Measurements from ENCODE around the gene TFIP11.

The TFIP11 gene

GRCh38 chr22:26466196-26466595 is 46.1 kb downstream of the TFIP11 start:
- ChIA-PET POLR2A (no interaction called here), CTCF (interaction anchor here (0.6 to 10.4 kb wide), 3 partner anchors 68 to 181 kb away, joined by 3 to 267 read pairs (median 195); no protein-coding TSS in a partner anchor)
- Histone ChIP-seq H3K36me3 (ENCODE audit: control insufficient read depth in 2 of 2, insufficient read depth in 1 of 2, low read length in 2 of 2) (peaks cover 35 to 98% of the 10 kb centered on the region in 2 experiments), H3K4me3 (ENCODE audit: low read depth, low read length) (no peak overlapping the region), H3K4me1 (ENCODE audit: control insufficient read depth, insufficient read depth, low read length) (no peaks in the 10 kb centered on the region; the same call in 1 of the 2 replicates), H3K27ac (ENCODE audit: extremely low read depth, low read depth, low read length) (no peak overlapping the region), H3K9me3 (ENCODE audit: control insufficient read depth, insufficient read depth, low read depth, low read length) (no peaks in the 10 kb centered on the region)
- TF ChIP-seq YY2 (tag by site-specific recombination; IDR thresholded peaks at IDR 0.05) (no peak), ZNF138 (tag by site-specific recombination; IDR thresholded peaks at IDR 0.05; ENCODE audit: borderline replicate concordance) (no peak), GLI4 (tag by site-specific recombination; IDR thresholded peaks at IDR 0.05) (no peak), ZNF677 (tag by site-specific recombination; IDR thresholded peaks at IDR 0.05) (no peak), ZNF530 (tag by site-specific recombination; IDR thresholded peaks at IDR 0.05; ENCODE audit: low read depth) (no peak), HOXD13 (CRISPR knock-in tag; IDR thresholded peaks at IDR 0.05; ENCODE audit: borderline replicate concordance) (no peak), ZNF596 (tag by site-specific recombination; IDR thresholded peaks at IDR 0.05) (no peak), ZNF571 (tag by site-specific recombination; IDR thresholded peaks at IDR 0.05) (no peak), KLF7 (tag by site-specific recombination; IDR thresholded peaks at IDR 0.05; ENCODE audit: borderline replicate concordance) (no peak), ZFP37 (tag by site-specific recombination; IDR thresholded peaks at IDR 0.05) (no peak)

DNA sequence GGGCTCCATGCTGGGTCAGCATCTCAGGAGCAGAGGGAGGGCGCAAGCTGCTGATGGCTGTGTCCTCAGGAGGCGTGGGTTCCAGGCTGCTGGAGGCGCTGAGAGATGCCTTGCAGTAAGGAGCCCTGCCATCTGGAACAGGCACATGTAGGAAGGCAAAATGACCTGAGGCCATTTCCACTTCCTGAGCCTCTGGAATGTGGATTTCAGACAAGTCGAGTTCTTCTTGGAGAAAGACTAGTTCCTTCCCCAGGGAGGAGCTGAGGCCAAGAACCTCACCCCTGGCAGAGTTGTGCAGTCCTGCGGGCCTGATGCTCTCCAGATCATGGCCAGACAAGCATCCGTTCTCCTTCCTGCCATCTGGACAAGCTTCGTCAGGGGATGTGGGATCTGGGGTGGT is 48.0 kb downstream of the TFIP11 start:
- no peak overlapping the region for H3K4me3 ChIP-seq (ENCODE audit: low read depth, low read length)
- POLR2A ChIA-PET, result no interaction called here
- no peaks in the 10 kb centered on the region; the same call in 1 of the 2 replicates for H3K4me1 ChIP-seq (ENCODE audit: control insufficient read depth, insufficient read depth, low read length)
- no peak overlapping the region for H3K27ac ChIP-seq (ENCODE audit: extremely low read depth, low read depth, low read length)
- TF ChIP-seq, protein P1, sequence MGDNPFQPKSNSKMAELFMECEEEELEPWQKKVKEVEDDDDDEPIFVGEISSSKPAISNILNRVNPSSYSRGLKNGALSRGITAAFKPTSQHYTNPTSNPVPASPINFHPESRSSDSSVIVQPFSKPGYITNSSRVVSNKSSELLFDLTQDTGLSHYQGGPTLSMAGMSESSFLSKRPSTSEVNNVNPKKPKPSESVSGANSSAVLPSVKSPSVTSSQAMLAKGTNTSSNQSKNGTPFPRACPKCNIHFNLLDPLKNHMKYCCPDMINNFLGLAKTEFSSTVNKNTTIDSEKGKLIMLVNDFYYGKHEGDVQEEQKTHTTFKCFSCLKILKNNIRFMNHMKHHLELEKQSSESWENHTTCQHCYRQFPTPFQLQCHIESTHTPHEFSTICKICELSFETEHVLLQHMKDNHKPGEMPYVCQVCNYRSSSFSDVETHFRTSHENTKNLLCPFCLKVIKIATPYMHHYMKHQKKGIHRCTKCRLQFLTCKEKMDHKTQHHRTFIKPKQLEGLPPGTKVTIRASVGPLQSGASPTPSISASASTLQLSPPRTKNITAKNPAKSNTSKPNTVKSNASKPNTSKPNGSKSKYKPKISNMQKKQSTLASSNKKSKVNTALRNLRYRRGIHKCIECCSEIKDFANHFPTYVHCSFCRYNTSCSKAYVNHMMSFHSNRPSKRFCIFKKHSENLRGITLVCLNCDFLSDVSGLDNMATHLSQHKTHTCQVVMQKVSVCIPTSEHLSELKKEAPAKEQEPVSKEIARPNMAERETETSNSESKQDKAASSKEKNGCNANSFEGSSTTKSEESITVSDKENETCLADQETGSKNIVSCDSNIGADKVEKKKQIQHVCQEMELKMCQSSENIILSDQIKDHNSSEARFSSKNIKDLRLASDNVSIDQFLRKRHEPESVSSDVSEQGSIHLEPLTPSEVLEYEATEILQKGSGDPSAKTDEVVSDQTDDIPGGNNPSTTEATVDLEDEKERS (tag by site-specific recombination; IDR thresholded peaks at IDR 0.05), result no peak
- TF ChIP-seq OSR2 (tag by site-specific recombination; IDR thresholded peaks at IDR 0.05), result no peak
- TF ChIP-seq ZNF501 (tag by site-specific recombination; IDR thresholded peaks at IDR 0.05), result no peak
- TF ChIP-seq ZNF488 (tag by site-specific recombination; IDR thresholded peaks at IDR 0.05), result no peak
- peaks cover 32 to 97% of the 10 kb centered on the region in 2 experiments for H3K36me3 ChIP-seq (ENCODE audit: control insufficient read depth in 2 of 2, insufficient read depth in 1 of 2, low read length in 2 of 2)
- no peaks in the 10 kb centered on the region for H3K9me3 ChIP-seq (ENCODE audit: control insufficient read depth, insufficient read depth, low read depth, low read length)
- CTCF ChIA-PET, result interaction anchor here (0.7 to 10.4 kb wide), 5 partner anchors 12 to 1615 kb away, joined by 3 to 267 read pairs (median 4); no protein-coding TSS in a partner anchor

GRCh38 chr22:26463688-26464087 is 48.6 kb downstream of the TFIP11 start:
- Histone ChIP-seq H3K4me1 (ENCODE audit: control insufficient read depth, insufficient read depth, low read length) (no peaks in the 10 kb centered on the region; the same call in 1 of the 2 replicates), H3K36me3 (ENCODE audit: control insufficient read depth in 2 of 2, insufficient read depth in 1 of 2, low read length in 2 of 2) (peaks cover 26 to 96% of the 10 kb centered on the region in 2 experiments), H3K27ac (ENCODE audit: extremely low read depth, low read depth, low read length) (no peak overlapping the region), H3K9me3 (ENCODE audit: control insufficient read depth, insufficient read depth, low read depth, low read length) (no peaks in the 10 kb centered on the region), H3K4me3 (ENCODE audit: low read depth, low read length) (no peak overlapping the region)
- CTCF ChIA-PET, result interaction anchor here (0.8 to 10.4 kb wide), 4 partner anchors 11 to 99 kb away, joined by 3 to 267 read pairs (median 100); no protein-coding TSS in a partner anchor
- POLR2A ChIA-PET, result no interaction called here
- TF ChIP-seq, protein P2, sequence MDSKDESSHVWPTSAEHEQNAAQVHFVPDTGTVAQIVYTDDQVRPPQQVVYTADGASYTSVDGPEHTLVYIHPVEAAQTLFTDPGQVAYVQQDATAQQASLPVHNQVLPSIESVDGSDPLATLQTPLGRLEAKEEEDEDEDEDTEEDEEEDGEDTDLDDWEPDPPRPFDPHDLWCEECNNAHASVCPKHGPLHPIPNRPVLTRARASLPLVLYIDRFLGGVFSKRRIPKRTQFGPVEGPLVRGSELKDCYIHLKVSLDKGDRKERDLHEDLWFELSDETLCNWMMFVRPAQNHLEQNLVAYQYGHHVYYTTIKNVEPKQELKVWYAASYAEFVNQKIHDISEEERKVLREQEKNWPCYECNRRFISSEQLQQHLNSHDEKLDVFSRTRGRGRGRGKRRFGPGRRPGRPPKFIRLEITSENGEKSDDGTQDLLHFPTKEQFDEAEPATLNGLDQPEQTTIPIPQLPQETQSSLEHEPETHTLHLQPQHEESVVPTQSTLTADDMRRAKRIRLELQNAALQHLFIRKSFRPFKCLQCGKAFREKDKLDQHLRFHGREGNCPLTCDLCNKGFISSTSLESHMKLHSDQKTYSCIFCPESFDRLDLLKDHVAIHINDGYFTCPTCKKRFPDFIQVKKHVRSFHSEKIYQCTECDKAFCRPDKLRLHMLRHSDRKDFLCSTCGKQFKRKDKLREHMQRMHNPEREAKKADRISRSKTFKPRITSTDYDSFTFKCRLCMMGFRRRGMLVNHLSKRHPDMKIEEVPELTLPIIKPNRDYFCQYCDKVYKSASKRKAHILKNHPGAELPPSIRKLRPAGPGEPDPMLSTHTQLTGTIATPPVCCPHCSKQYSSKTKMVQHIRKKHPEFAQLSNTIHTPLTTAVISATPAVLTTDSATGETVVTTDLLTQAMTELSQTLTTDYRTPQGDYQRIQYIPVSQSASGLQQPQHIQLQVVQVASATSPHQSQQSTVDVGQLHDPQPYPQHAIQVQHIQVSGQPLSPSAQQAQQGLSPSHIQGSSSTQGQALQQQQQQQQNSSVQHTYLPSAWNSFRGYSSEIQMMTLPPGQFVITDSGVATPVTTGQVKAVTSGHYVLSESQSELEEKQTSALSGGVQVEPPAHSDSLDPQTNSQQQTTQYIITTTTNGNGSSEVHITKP (tag by site-specific recombination; IDR thresholded peaks at IDR 0.05), result no peak
- no peak for TF ChIP-seq TRIM28 (IDR thresholded peaks at IDR 0.05; ENCODE audit: borderline replicate concordance, low read length)
- TF ChIP-seq SP3 (tag by site-specific recombination; IDR thresholded peaks at IDR 0.05), result no peak
- no peak for TF ChIP-seq ZNF16 (tag by site-specific recombination; IDR thresholded peaks at IDR 0.05; ENCODE audit: low read depth)
- TF ChIP-seq, protein P3, sequence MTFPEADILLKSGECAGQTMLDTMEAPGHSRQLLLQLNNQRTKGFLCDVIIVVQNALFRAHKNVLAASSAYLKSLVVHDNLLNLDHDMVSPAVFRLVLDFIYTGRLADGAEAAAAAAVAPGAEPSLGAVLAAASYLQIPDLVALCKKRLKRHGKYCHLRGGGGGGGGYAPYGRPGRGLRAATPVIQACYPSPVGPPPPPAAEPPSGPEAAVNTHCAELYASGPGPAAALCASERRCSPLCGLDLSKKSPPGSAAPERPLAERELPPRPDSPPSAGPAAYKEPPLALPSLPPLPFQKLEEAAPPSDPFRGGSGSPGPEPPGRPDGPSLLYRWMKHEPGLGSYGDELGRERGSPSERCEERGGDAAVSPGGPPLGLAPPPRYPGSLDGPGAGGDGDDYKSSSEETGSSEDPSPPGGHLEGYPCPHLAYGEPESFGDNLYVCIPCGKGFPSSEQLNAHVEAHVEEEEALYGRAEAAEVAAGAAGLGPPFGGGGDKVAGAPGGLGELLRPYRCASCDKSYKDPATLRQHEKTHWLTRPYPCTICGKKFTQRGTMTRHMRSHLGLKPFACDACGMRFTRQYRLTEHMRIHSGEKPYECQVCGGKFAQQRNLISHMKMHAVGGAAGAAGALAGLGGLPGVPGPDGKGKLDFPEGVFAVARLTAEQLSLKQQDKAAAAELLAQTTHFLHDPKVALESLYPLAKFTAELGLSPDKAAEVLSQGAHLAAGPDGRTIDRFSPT (tag by site-specific recombination; IDR thresholded peaks at IDR 0.05), result no peak
- no peak for TF ChIP-seq ZBTB21 (tag by site-specific recombination; IDR thresholded peaks at IDR 0.05)
- no peak for TF ChIP-seq ZNF830 (tag by site-specific recombination; IDR thresholded peaks at IDR 0.05; ENCODE audit: low read depth)
- no peak for TF ChIP-seq ZIC2 (tag by site-specific recombination; IDR thresholded peaks at IDR 0.05)
- TF ChIP-seq ZNF404 (tag by site-specific recombination; IDR thresholded peaks at IDR 0.05), result no peak
- no peak for TF ChIP-seq ZNF791 (tag by site-specific recombination; IDR thresholded peaks at IDR 0.05)

Measured in HEK293 (cell line).